Transverse colon (tissue), 4 donors: ENCODE data around the gene DDX43.

Experiments used
- CTCF ChIP-seq, 5 experiments: fragments of 200-600 bp in 3 of 5; fragments of 450-650 bp in 2 of 5; sonication (generic) in 3 of 5; IDR thresholded peaks; 1 replicate in 2 of 5; 2 replicates in 3 of 5; pipeline ENCODE4 v1.5.1; 2016 to 2017; ENCODE audit warnings: antibody characterized with exemption in 5 of 5, inconsistent platforms in 3 of 5, mild to moderate bottlenecking in 2 of 5, moderate library complexity in 1 of 5
- EP300 ChIP-seq: sonication (generic); formaldehyde crosslinking; IDR thresholded peaks from one replicate; pipeline ENCODE4 v1.6.1; 2017; ENCODE audit warnings: antibody characterized with exemption, low read depth
- POLR2A ChIP-seq: fragments of 450-650 bp; IDR thresholded peaks from one replicate; pipeline ENCODE4 v1.6.1; 2016; ENCODE audit warnings: antibody characterized with exemption, mild to moderate bottlenecking, moderate library complexity
- POLR2AphosphoS5 ChIP-seq, 3 donors: sonication (generic); formaldehyde crosslinking; IDR thresholded peaks; one replicate each; pipeline ENCODE4 v1.6.1; 2016; ENCODE audit warnings: antibody characterized with exemption in 3 of 3

- TF ChIP-seq CTCF (IDR thresholded peaks at IDR 0.05) (no peak), POLR2A (no peak), POLR2AphosphoS5 (IDR thresholded peaks at IDR 0.05) (no peak), EP300 (no peak)
Observed at GRCh38 chr6:73393278-73393677, 1.4 kb upstream of the DDX43 start.
